GM13976 (cell line): ENCODE measurements around the gene CRYL1.
"Not testable (repeated sequence)": the region's sequence is repeated elsewhere in the genome, so short reads cannot be mapped to it uniquely, and the experiment has no call there.

ENCODE experiments used
- DNase-seq: peaks from one replicate; pipeline ENCODE4 v3.0.0; 2012; ENCODE audit warnings: low spot score
- in situ Hi-C: fragments of 300-500 bp; cut with MboI; formaldehyde crosslinking; loops from one replicate; pipeline ENCODE4 v1.12.0; 2022; ENCODE audit warnings: low sequenced_read_pairs, mixed read lengths, inconsistent platforms; ENCODE audit not compliant: unreplicated experiment
- TF ChIP-seq, protein P1 (sequence below): IDR thresholded peaks from 2 replicates; pipeline ENCODE4 v1.5.1; 2012; ENCODE audit warnings: borderline replicate concordance, mild to moderate bottlenecking; ENCODE audit not compliant: insufficient read depth; ENCODE audit errors: extremely low read depth, missing control alignments, control extremely low read depth

CRYL1 gene

DNA sequence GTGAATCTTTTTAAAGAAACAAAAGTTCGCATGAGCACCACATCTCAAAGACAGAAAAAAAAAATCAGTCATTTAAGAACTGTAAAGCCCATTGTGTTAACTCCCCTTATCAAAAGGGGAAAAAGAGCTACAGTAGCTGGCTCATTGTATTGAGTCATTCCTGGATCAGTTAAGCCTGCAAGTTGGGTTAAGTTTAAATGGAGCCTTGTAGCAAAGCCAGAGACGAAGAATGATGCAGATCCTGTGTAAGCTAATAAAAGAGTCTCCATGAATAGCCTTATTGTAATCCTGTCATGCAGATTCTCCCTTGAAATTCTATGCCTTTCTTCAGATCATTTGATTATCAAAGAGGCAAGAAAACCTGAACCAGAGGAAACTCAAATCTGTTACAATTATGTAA is 83.8 kb downstream of the CRYL1 start:
- in situ Hi-C loops: no loop called here
- no peak for DNase-seq
- TF ChIP-seq, protein P1, sequence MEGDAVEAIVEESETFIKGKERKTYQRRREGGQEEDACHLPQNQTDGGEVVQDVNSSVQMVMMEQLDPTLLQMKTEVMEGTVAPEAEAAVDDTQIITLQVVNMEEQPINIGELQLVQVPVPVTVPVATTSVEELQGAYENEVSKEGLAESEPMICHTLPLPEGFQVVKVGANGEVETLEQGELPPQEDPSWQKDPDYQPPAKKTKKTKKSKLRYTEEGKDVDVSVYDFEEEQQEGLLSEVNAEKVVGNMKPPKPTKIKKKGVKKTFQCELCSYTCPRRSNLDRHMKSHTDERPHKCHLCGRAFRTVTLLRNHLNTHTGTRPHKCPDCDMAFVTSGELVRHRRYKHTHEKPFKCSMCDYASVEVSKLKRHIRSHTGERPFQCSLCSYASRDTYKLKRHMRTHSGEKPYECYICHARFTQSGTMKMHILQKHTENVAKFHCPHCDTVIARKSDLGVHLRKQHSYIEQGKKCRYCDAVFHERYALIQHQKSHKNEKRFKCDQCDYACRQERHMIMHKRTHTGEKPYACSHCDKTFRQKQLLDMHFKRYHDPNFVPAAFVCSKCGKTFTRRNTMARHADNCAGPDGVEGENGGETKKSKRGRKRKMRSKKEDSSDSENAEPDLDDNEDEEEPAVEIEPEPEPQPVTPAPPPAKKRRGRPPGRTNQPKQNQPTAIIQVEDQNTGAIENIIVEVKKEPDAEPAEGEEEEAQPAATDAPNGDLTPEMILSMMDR: no peak

DNA sequence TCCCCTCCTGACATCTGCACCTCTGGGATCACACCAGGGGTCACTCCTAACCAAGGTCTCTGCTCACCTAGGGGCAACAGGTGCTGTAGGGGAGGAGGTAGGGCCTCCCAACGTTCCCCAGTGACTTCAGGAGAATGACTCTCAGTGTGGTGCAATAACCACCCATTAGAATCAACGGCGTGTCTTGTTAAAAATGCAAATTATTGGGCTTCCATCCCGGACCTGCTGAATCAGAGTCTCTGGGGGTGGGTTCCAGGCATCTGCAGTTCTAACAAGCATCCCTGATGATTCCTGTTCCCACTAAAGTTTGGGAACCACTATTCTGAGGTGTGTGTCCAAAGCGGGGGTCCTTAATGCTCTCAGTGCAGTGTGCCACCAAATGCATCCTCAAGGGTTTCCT is 84.6 kb downstream of the CRYL1 start:
- in situ Hi-C loops: no loop called here
- DNase-seq: no peak

DNA sequence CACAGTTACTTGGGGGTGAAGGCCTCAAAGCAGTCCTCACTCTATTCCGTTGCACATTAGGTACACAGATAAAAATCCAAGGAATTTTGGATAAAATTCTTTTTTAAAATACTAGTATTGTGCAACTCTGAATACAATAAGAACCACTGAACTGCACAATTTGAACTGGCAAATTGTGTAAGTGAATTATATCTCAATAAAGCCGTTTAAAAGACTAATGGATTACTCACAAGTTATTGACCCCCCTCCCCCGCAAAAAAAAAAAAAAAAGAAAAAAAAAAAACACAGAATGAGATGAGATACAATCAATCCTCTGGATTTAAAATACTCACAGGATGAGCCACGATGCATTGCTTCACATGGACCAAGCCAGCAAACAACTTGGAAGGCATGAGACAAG is 86.4 kb downstream of the CRYL1 start:
- in situ Hi-C loops: no loop called here
- TF ChIP-seq, protein P1: no peak
- no peak for DNase-seq

More for the DNA sequence above, 84.6 kb downstream of the CRYL1 start:
- TF ChIP-seq, protein P1: no peak

DNA sequence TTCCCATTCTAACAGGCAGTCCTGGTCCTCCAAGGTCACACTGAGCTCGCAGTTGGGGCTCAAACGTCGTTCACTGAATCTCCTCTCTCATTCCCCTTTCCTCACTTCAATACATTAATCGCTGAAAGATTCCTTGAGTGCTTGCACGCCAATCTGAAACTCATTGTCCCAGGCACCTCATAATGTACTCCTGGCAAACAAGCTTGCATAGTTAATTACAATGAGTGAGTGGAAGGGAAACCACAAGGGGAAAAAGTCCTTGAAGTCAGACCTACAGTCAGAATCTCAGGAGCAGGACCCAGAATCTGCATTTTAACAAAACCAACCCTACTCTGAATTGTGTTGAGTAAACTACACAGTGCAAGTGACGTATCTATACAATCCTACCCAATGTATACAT is 86.9 kb downstream of the CRYL1 start:
- in situ Hi-C loops: no loop called here
- no peak for DNase-seq
- TF ChIP-seq, protein P1: no peak

DNA sequence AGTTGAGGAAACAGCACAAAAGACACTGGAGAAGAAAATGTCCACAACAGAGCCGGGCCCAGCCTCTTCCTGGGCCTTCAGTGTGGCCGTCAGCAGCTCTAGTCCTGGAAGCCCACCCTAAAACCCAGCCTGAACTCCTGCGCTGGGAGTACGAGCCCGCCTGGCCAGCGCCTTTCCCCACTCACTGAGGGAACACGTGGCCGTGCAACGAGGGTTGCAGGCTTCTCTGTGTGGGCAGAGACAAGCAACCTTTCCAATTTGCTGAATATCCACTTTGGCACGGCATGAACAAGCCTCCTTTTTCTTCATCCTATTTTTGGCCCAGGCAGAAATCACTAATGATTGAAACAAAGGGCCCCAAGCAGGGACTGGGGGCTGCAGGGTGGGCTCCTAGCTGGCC is 89.2 kb downstream of the CRYL1 start:
- TF ChIP-seq, protein P1: no peak
- in situ Hi-C loops: no loop called here
- DNase-seq: no peak

DNA sequence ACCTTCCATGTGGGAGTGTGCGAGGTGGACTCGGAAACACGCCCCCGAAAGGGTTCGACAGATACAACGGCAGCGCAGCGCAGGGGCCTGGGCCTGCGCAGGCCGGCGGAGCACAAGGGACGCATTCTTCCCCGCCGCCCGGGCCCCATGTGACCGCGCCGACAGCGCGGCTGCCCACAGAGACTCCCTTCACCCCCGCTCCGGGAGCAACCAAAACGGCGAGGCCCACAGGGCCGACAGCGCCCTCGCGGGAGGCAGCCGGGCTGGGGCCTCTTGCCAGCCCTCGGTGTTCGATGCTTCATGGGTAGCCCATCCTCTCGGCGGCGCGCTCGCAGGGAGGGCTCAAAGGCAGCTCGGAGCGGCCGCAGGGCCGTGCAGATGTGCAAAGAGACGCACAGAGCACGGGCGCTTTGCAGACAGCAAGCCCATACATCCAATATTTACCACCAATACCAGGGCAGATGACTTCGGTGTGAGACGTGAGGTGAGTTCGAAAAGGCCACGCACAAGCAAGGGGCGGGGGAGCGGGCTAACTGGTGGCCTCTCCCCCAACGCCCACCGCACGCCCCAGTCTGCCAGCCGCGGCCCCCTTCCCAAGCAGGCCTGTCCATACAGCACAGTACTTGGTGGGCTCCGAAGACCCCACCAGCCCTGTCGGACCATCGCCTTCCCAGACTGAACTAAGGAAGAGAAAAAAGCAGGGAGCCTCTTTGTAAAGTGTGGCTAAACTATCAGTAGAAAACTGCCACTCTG is 89.9 kb downstream of the CRYL1 start:
- TF ChIP-seq, protein P1: no peak
- no peak for DNase-seq
- in situ Hi-C loops: no loop called here

DNA sequence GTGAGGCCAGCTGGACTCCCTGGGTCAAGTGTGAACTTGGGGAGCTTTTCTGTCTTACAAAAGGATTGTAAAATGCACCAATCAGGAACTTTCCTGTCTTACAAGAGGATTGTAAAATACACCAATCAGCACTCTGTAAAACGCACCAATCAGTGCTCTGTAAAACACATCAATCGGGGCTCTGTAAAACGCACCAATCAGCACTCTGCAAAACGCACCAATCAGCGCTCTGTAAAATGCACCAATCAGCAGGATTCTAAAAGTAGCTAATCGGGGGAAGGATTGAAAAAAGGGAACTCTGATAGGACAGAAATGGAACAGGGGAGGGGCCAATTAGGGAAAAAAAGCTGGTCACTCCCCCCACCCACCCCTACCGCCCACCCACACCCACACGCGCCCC is 91.4 kb downstream of the CRYL1 start:
- in situ Hi-C loops, DNase-seq: not testable (repeated sequence)
